HG03469 (cell line): ENCODE data around the gene NAXE.
"Not testable (repeated sequence)": the region's sequence is repeated elsewhere in the genome, so short reads cannot be mapped to it uniquely, and the experiment has no call there.

ENCODE experiments used
- ATAC-seq: cut with Tn5 transposase; IDR thresholded peaks from one replicate; pipeline ENCODE4 v1.9.1; 2021; ENCODE audit warnings: mild to moderate bottlenecking, moderate library complexity, moderate number of reproducible peaks; ENCODE audit not compliant: unreplicated experiment

The NAXE gene

DNA sequence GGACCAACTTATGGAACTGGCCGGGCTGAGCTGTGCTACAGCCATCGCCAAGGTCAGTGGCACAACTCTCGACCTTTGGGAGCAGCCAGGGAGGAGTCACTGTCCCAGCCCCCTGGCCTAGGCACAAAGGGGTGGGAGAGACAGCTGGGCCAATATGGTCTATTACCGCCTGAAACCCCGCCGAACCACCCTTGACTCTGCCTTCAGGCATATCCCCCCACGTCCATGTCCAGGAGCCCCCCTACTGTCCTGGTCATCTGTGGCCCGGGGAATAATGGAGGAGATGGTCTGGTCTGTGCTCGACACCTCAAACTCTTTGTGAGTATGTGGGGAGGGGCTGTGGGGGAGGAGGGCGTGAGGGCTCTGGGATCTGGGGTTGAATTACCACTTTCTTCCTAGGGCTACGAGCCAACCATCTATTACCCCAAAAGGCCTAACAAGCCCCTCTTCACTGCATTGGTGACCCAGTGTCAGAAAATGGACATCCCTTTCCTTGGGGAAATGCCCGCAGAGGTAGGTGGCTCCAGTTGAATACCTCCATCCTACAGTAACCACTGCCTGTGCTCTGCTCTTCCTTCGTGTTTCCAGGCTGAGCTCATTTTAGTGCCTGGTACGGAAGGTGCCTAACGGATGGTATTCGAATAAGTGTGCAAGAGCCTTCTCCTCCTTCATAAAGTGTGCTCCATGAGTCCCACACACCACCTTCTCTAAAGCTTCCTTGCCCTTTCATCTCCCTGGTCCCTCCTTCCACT lies 758 bp downstream of the NAXE start:
- no peak for ATAC-seq

DNA sequence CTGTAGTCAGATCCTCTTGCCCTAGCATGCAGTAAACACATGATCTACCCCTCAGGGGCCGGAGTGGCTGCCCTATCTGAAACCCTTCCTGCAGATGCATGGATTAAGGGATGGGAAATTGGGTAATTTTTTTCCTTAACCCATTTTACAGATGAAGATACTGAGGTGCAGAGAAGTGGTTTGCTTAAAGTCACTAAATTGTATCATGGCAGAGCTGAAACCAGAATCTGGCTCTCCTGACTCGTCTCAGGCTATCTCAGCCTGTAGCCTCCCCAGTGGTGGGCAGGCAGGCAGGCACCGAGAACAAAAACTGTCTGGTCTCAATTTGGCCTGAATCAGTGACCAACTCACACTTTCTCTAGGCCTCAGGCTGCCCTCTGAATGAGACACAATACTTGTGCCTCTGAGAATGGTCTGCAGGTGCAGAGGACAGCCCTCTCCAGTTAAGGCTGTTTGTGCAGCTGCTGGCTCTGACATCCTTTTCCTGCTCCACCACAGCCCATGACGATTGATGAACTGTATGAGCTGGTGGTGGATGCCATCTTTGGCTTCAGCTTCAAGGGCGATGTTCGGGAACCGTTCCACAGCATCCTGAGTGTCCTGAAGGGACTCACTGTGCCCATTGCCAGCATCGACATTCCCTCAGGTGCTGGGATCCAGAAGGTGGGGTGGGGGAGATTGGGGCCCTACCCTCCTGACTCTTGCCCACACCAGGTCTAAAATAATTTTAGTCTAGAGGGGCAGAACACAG lies 1.5 kb downstream of the NAXE start:
- ATAC-seq = no peak

GRCh38 chr1:156593661-156593989 lies 2.0 kb downstream of the NAXE start:
- ATAC-seq = no peak

- no peak for ATAC-seq
Measured at GRCh38 chr1:156594190-156594589, 2.6 kb downstream of the NAXE start.

- ATAC-seq = no peak
Measured at GRCh38 chr1:156595016-156595415, 3.4 kb downstream of the NAXE start.

DNA sequence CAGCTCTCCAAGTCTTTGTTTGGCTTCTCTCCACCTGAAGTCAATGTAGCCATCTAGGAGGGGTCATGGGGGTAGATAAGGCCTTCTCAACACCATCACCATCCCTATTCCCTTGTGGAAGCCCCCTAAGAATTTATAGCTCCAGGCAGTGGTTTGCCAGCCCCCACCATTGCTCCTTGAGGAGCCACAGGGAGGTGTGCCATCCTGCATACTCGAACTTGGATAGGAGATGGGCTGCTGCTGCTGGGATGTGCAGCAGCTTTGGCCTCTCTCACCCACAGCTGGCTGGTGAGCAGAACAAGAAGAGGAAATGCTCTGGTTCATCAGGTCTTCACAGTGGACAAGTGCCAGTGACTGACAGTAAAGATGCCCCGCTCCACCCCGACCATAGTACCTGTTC lies 4.8 kb downstream of the NAXE start:
- ATAC-seq = no peak

DNA sequence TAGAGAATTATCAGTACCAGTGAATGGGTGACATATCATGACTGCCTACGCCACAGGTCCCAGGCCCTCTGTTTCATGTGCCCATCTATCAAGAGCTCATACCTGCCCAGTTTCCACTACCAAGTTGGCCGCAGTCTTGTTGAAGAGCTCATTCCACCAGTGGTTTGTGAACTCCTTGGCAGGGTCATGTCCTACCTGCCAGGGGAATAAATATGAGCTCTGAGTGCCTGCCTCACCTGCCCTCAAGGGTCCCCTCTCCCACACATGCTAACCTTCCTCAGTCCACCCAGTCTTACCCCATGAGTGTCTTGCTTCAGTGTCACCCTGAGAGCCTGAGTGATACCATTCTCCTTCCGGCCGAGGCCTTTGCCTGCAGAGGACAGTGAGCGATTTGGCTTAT lies 6.5 kb downstream of the NAXE start:
- ATAC-seq = no peak

- ATAC-seq = no peak
Measured at GRCh38 chr1:156598731-156599432, 7.3 kb downstream of the NAXE start.

DNA sequence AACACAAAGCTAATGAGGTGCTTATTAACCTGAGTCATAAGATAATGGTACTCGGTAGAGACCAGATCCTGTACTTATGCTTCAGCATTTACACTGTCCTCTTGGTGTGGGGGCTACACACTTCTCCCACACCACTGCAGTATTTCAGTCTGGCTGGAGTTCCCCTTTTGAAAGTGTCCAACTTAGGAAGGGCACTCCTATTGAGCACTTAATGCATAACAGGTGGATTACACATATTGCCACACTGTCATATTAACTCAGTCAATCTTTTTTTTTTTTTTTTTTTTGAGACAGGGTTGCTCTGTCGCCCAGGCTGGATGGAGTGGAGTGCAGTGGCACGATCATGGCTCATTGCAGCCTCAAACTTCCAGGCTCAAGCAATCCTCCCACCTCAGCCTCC lies 8.2 kb downstream of the NAXE start:
- no peak for ATAC-seq

GRCh38 chr1:156600733-156601121 lies 9.2 kb downstream of the NAXE start:
- ATAC-seq = no peak

DNA sequence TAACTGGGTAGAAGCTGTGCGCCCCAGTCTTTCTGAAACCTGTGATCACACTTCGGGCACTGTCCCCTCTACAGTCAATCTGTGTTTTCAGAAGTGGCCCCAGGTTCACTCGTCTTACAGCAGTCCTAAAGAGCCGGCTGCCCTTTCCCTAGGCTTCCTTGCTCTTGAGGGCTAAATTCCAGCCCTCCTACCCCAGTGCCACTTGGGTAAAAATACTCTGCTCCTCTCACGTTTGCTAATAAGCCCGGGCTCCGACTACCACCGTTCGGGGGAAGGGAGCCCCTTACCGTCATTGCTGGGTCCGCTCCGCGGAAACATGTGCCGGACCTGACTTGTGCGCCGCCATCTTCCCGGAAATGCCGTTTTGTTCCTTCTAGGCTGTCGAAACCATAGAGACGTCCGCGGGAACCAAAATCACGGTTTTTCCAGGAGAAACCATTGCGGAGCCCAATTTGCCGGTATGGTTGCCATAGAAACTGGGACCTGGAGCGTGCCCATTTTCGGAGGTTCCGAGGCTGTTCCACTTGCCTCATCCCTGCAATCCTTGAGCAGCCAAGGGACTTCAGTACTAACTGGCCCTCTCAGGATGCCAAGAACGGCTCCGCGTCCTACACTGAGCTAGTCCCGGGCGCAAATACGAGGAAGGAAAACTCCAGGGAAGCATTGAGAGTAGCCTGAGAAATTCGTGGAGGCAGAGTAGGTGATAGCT lies 9.7 kb downstream of the NAXE start, which contains the start of gene GPATCH4:
Gene GPATCH4 (minus strand): TSS at position 358 of the 709 bp plus-strand sequence.
- ATAC-seq = no peak

- ATAC-seq = no peak
Measured at GRCh38 chr1:156601892-156602291, 10.3 kb downstream of the NAXE start.

DNA sequence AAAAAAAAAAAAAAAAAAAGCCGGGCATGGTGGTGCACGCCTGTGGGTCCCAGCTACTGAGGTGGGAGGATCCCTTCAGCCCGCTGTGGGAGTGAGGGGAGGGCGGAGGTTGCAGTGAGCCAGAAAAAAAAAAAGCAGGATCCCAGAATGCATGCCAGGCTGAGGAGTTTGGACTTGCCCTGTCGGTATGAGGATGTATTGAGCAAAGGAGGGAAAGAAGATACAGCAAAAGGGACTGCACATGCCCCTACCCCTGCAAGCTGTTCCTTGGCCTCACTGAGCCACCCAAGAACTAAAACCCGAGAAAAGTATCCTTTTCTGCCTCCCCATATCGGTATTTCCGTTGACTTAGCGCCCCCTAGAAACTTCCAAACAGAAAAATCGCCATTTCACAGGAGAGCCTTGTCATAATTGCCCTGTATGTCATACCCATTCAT lies 11.0 kb downstream of the NAXE start:
- no peak for ATAC-seq

GRCh38 chr1:156607344-156607743 lies 15.8 kb downstream of the NAXE start:
- ATAC-seq = not testable (repeated sequence)

- ATAC-seq = no peak
Measured at GRCh38 chr1:156608036-156608674, 16.6 kb downstream of the NAXE start.

- no peak for ATAC-seq
Measured at GRCh38 chr1:156608981-156609380, 17.4 kb downstream of the NAXE start.

- ATAC-seq = not testable (repeated sequence)
Measured at GRCh38 chr1:156610072-156610471, 18.5 kb downstream of the NAXE start.

GRCh38 chr1:156612666-156613065 lies 21.1 kb downstream of the NAXE start:
- ATAC-seq = no peak

GRCh38 chr1:156615946-156616345 lies 24.4 kb downstream of the NAXE start:
- no peak for ATAC-seq

DNA sequence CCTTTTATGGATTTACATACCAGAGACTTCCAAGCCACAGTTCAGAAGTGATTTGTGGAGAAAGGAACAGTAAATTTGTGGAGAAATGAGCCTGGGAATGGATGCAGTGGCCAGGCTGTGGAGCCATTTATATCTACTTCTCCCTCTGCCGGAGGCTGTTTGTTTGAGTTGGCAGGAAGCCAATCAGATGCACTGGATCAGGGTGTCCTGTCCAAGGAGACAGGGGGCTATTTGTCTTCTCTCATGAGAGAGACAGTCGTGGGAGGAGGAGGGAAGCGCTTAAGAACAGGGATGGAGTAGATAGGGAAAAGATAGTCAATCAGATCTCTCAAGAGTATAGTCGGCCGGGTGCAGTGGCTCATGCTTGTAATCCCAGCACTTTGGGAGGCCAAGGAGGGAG lies 24.9 kb downstream of the NAXE start:
- ATAC-seq = no peak
